Osteoblast (primary cell): Measurements from ENCODE around the gene PDZD8. TPM values are rescaled to one million over a fixed set of nuclear protein-coding genes. Genes with fewer than 3 reads are reported as not detected.

Source experiments
- DNase-seq: peaks from one replicate; pipeline ENCODE4 v3.0.0; 2011; ENCODE audit warnings: low spot score, mixed read lengths; ENCODE audit not compliant: insufficient read length; ENCODE audit errors: missing footprints
- H2AFZ ChIP-seq: 2 replicates; pipeline ENCODE4 v1.6.0; 2011; ENCODE audit warnings: mild to moderate bottlenecking, low read length
- H3K27ac ChIP-seq: 2 replicates; pipeline ENCODE4 v1.5.1; 2011; ENCODE audit warnings: mild to moderate bottlenecking, low read depth, low read length, moderate library complexity
- H3K27me3 ChIP-seq: 2 replicates; pipeline ENCODE4 v1.6.0; 2012; ENCODE audit warnings: mild to moderate bottlenecking, control low read depth, inconsistent platforms, low read length, moderate library complexity; ENCODE audit not compliant: insufficient read depth
- H3K36me3 ChIP-seq: 2 replicates; pipeline ENCODE4 v1.5.1; 2011; ENCODE audit warnings: mild to moderate bottlenecking, low read length, control low read depth, moderate library complexity; ENCODE audit not compliant: insufficient read depth
- H3K4me1 ChIP-seq: 2 replicates; pipeline ENCODE4 v1.5.1; 2011; ENCODE audit warnings: mild to moderate bottlenecking, low read length, control low read depth, moderate library complexity; ENCODE audit not compliant: insufficient read depth
- H3K4me2 ChIP-seq: 2 replicates; pipeline ENCODE4 v1.6.0; 2011; ENCODE audit warnings: mild to moderate bottlenecking, low read length; ENCODE audit not compliant: insufficient read depth
- H3K4me3 ChIP-seq: fragments of 200-600 bp; sonication (generic); 3 replicates; pipeline ENCODE4 v1.5.1; 2012; ENCODE audit warnings: mild to moderate bottlenecking, low read length, inconsistent platforms; ENCODE audit not compliant: insufficient read depth
- H3K79me2 ChIP-seq: 2 replicates; pipeline ENCODE4 v1.6.0; 2012; ENCODE audit warnings: mild to moderate bottlenecking, low read length, control low read depth, inconsistent platforms; ENCODE audit not compliant: insufficient read depth
- H3K9me3 ChIP-seq: 2 replicates; pipeline ENCODE4 v1.5.1; 2011; ENCODE audit warnings: low read depth, low read length, control low read depth
- H4K20me1 ChIP-seq: 2 replicates; pipeline ENCODE4 v1.6.0; 2012; ENCODE audit warnings: mild to moderate bottlenecking, low read length, control low read depth; ENCODE audit not compliant: insufficient read depth
- CTCF ChIP-seq: IDR thresholded peaks from 2 replicates; pipeline ENCODE4 v1.5.1; 2011; ENCODE audit warnings: mild to moderate bottlenecking, low read depth, low read length, moderate library complexity; ENCODE audit errors: extremely low read depth
- total RNA-seq: library from RNA; depleted of rRNA; stranded (reverse); fragments of >200 nt; gene quantifications from 2 replicates; pipeline ENCODE4 v1.2.3, GENCODE V29; 2012

The PDZD8 gene
- total RNA-seq, 1 donor = 35.8 TPM

- Histone ChIP-seq H3K27me3 (no peaks in the 10 kb centered on the region), H3K27ac (no peak overlapping the region), H4K20me1 (peaks cover 54% of the 10 kb centered on the region), H3K9me3 (no peaks in the 10 kb centered on the region), H3K36me3 (no peaks in the 10 kb centered on the region), H3K79me2 (peaks cover 87% of the 10 kb centered on the region), H3K4me1 (peaks cover 48% of the 10 kb centered on the region), H3K4me2 (no peak overlapping the region), H3K4me3 (no peak overlapping the region), H2AFZ (no peak overlapping the region)
- no peak for DNase-seq
- TF ChIP-seq CTCF = no peak
Measured at GRCh38 chr10:117365612-117366011, 9.6 kb downstream of the PDZD8 start.

- DNase-seq = no peak
- Histone ChIP-seq H2AFZ (peak overlapping the region; percentile 26), H4K20me1 (peaks cover 50% of the 10 kb centered on the region), H3K9me3 (no peaks in the 10 kb centered on the region), H3K4me2 (peak overlapping the region; percentile 54), H3K4me1 (peaks cover 45% of the 10 kb centered on the region), H3K27me3 (no peaks in the 10 kb centered on the region), H3K27ac (peak overlapping the region; percentile 47), H3K79me2 (peaks cover 89% of the 10 kb centered on the region), H3K36me3 (no peaks in the 10 kb centered on the region), H3K4me3 (peak overlapping the region; percentile 36)
- no peak for TF ChIP-seq CTCF
Measured at GRCh38 chr10:117364110-117364960, 10.9 kb downstream of the PDZD8 start.

GRCh38 chr10:117363028-117363427 lies 12.2 kb downstream of the PDZD8 start:
- Histone ChIP-seq H3K27me3 (no peaks in the 10 kb centered on the region), H3K79me2 (peaks cover 90% of the 10 kb centered on the region), H4K20me1 (peaks cover 41% of the 10 kb centered on the region), H3K4me2 (no peak overlapping the region), H3K36me3 (no peaks in the 10 kb centered on the region), H3K4me1 (peaks cover 45% of the 10 kb centered on the region), H3K4me3 (no peak overlapping the region), H2AFZ (no peak overlapping the region), H3K9me3 (no peaks in the 10 kb centered on the region), H3K27ac (no peak overlapping the region)
- TF ChIP-seq CTCF = no peak
- DNase-seq = no peak

- no peak overlapping the region for H3K4me2 ChIP-seq
Measured at GRCh38 chr10:117362313-117362712, 12.9 kb downstream of the PDZD8 start.

More at GRCh38 chr10:117362313-117362712, 12.9 kb downstream of the PDZD8 start:
- peaks cover 87% of the 10 kb centered on the region for H3K79me2 ChIP-seq
- no peak for TF ChIP-seq CTCF
- no peak overlapping the region for H2AFZ ChIP-seq
- H4K20me1 ChIP-seq = peaks cover 35% of the 10 kb centered on the region
- no peaks in the 10 kb centered on the region for H3K9me3 ChIP-seq
- no peaks in the 10 kb centered on the region for H3K36me3 ChIP-seq
- no peak for DNase-seq
- H3K4me3 ChIP-seq = no peak overlapping the region
- H3K4me1 ChIP-seq = peaks cover 45% of the 10 kb centered on the region
- H3K27ac ChIP-seq = no peak overlapping the region
- no peaks in the 10 kb centered on the region for H3K27me3 ChIP-seq
